A549 (cell line): ENCODE data around the gene SLC5A4. TPM values are rescaled to one million over a fixed set of nuclear protein-coding genes. Genes with fewer than 3 reads are reported as not detected.

ENCODE experiments used
- ATAC-seq, 2 experiments: fragments of 200-7000 bp in 1 of 2; fragments of >200 bp in 1 of 2; cut with Nextera tagmentation in 1 of 2; cut with Tn5 transposase in 1 of 2; 3 replicates each; pipeline versions ENCODE4 v1.8.0 to v1.9.1; 2018 to 2020; ENCODE audit warnings: mild to moderate bottlenecking in 1 of 2, moderate library complexity in 1 of 2
- CTCF ChIA-PET: fragments of 300-600 bp; sonication (Branson Sonifier 250); formaldehyde crosslinking; extraction: SDS; loops from one replicate; lab custom pipeline; 2021; ENCODE audit warnings: antibody characterized with exemption, inconsistent platforms; lab: Yijun Ruan, JAX
- POLR2A ChIA-PET: fragments of 350-600 bp; formaldehyde crosslinking; extraction: SDS; loops from one replicate; lab custom pipeline; 2021; ENCODE audit warnings: antibody characterized with exemption, inconsistent platforms; lab: Yijun Ruan, JAX
- DNase-seq, 2 experiments: peaks; one replicate each; pipeline versions ENCODE4 v3.0.0 to v3.0.0-alpha.2; 2011 to 2016; ENCODE audit warnings: low read depth in 1 of 2, low spot score in 1 of 2
- FAIRE-seq: peaks from 2 replicates; lab custom pipeline; 2011; peaks lifted over from hg19 to GRCh38; lab: Jason Lieb, UNC
- H3K27ac ChIP-seq, 2 experiments: fragments of >200 bp; sonication (Bioruptor Twin); formaldehyde crosslinking; 3 replicates each; pipeline ENCODE4 v1.5.1; 2016 to 2017
- H3K4me1 ChIP-seq: fragments of >200 bp; sonication (Bioruptor Twin); formaldehyde crosslinking; 3 replicates; pipeline ENCODE4 v1.6.1; 2016
- H3K4me2 ChIP-seq: fragments of >200 bp; sonication (Bioruptor Twin); formaldehyde crosslinking; 3 replicates; pipeline ENCODE4 v1.6.1; 2016
- H3K4me3 ChIP-seq: fragments of >200 bp; sonication (Bioruptor Twin); formaldehyde crosslinking; 3 replicates; pipeline ENCODE4 v1.5.1; 2016
- H3K9me3 ChIP-seq: fragments of >200 bp; sonication (Bioruptor Twin); formaldehyde crosslinking; 3 replicates; pipeline ENCODE4 v1.6.1; 2016
- ATOH8 ChIP-seq: fragments of 250-450 bp; sonication (Bioruptor Pico); IDR thresholded peaks from 2 replicates; pipeline ENCODE4 v1.5.0; 2020; ENCODE audit warnings: low read depth, mild to moderate bottlenecking, moderate library complexity
- BHLHE40 ChIP-seq: IDR thresholded peaks from 2 replicates; pipeline ENCODE4 v1.6.1; 2012; ENCODE audit warnings: low read depth, low read length, inconsistent platforms
- CBX8 ChIP-seq: fragments of 200-600 bp; sonication (generic); IDR thresholded peaks from 2 replicates; pipeline ENCODE4 v1.6.1; 2016
- CEBPB ChIP-seq, 2 experiments: fragments of >200 bp in 1 of 2; sonication (Bioruptor Twin) in 1 of 2; formaldehyde crosslinking in 1 of 2; IDR thresholded peaks; 2 replicates each; pipeline ENCODE4 v1.6.1; 2012 to 2016
- EHMT2 ChIP-seq: fragments of 200-600 bp; sonication (generic); IDR thresholded peaks from 2 replicates; pipeline ENCODE4 v1.6.1; 2016; ENCODE audit warnings: antibody characterized with exemption, low read depth, mild to moderate bottlenecking, moderate library complexity
- ELK1 ChIP-seq: fragments of 150-350 bp; IDR thresholded peaks from 2 replicates; pipeline ENCODE4 v1.6.1; 2014; ENCODE audit warnings: low read depth, mild to moderate bottlenecking, low read length
- EP300 ChIP-seq, 2 experiments: fragments of >200 bp; sonication (Bioruptor Twin); formaldehyde crosslinking; IDR thresholded peaks; 2 replicates in 1 of 2; 3 replicates in 1 of 2; pipeline ENCODE4 v1.6.1; 2016 to 2017
- ESRRA ChIP-seq: fragments of 150-350 bp; IDR thresholded peaks from 2 replicates; pipeline ENCODE4 v1.6.1; 2014; ENCODE audit warnings: mild to moderate bottlenecking, low read length, borderline replicate concordance
- FOSB ChIP-seq: fragments of 250-450 bp; sonication (Bioruptor Pico); IDR thresholded peaks from 2 replicates; pipeline ENCODE4 v1.5.0; 2020; ENCODE audit warnings: mild to moderate bottlenecking, moderate library complexity
- HDAC2 ChIP-seq: fragments of 200-600 bp; sonication (generic); IDR thresholded peaks from 2 replicates; pipeline ENCODE4 v1.6.1; 2016
- HEYL ChIP-seq: fragments of 250-450 bp; sonication (Bioruptor Pico); IDR thresholded peaks from 2 replicates; pipeline ENCODE4 v1.8.0; 2021; ENCODE audit warnings: mild to moderate bottlenecking, moderate library complexity
- HOXB13 ChIP-seq: fragments of 250-450 bp; sonication (Bioruptor Pico); IDR thresholded peaks from 2 replicates; pipeline ENCODE4 v1.5.0; 2020; ENCODE audit warnings: low read depth, mild to moderate bottlenecking, moderate library complexity
- MYC ChIP-seq: IDR thresholded peaks from 2 replicates; pipeline ENCODE4 v1.6.1; 2012; ENCODE audit warnings: mild to moderate bottlenecking, inconsistent platforms, low read length, improper control_type of control experiment, borderline replicate concordance
- NR3C1 ChIP-seq: fragments of >200 bp; sonication (Bioruptor Twin); formaldehyde crosslinking; IDR thresholded peaks from 3 replicates; pipeline ENCODE4 v1.6.1; 2017
- RAD21 ChIP-seq, 2 experiments: fragments of >200 bp in 1 of 2; sonication (Bioruptor Twin) in 1 of 2; formaldehyde crosslinking in 1 of 2; IDR thresholded peaks in 1 of 2; conservative IDR thresholded peaks in 1 of 2; 2 replicates in 1 of 2; 3 replicates in 1 of 2; pipeline ENCODE4 v1.6.1; 2012 to 2018; ENCODE audit warnings: inconsistent platforms in 1 of 2
- RARB ChIP-seq: fragments of 250-450 bp; sonication (Bioruptor Pico); IDR thresholded peaks from 2 replicates; pipeline ENCODE4 v1.8.0; 2021; ENCODE audit warnings: mild to moderate bottlenecking, moderate library complexity
- RCOR1 ChIP-seq: fragments of 150-350 bp; IDR thresholded peaks from 2 replicates; pipeline ENCODE4 v1.6.1; 2014; ENCODE audit warnings: antibody characterized with exemption, low read length, low read depth
- TP53 ChIP-seq: fragments of 250-450 bp; sonication (Bioruptor Pico); IDR thresholded peaks from 2 replicates; pipeline ENCODE4 v1.5.0; 2021; ENCODE audit warnings: mild to moderate bottlenecking, moderate library complexity
- ZC3H11A ChIP-seq: fragments of 450-650 bp; IDR thresholded peaks from 2 replicates; pipeline ENCODE4 v1.6.1; 2014; ENCODE audit warnings: antibody characterized with exemption, mild to moderate bottlenecking
- ZFP36 ChIP-seq: fragments of 450-650 bp; IDR thresholded peaks from 2 replicates; pipeline ENCODE4 v1.6.1; 2014; ENCODE audit warnings: borderline replicate concordance; ENCODE audit not compliant: partially characterized antibody
- WGBS: methylation state at CpG from one replicate; pipeline ENCODE4 v1.1.6; 2017; ENCODE audit errors: missing lambda C conversion rate; 5-methylcytosine and 5-hydroxymethylcytosine counted together
- polyA plus RNA-seq, 4 experiments: library from polyadenylated mRNA; depleted of rRNA in 3 of 4; stranded (reverse); fragments of >200 nt; fragmentation: RNase III in 1 of 4; extraction: RNeasy Plus Mini Kit Qiagen cat#74134 plus additional on column Dnase treatment in 1 of 4; gene quantifications; 2 replicates in 3 of 4; 3 replicates in 1 of 4; pipeline ENCODE4 v1.2.3, GENCODE V29; 2011 to 2017
- TF ChIP-seq, protein P1 (sequence below): fragments of >200 bp; sonication (Bioruptor Twin); formaldehyde crosslinking; IDR thresholded peaks from 3 replicates; pipeline ENCODE4 v1.5.1; 2016
- TF ChIP-seq, protein P2 (sequence below): IDR thresholded peaks from 2 replicates; pipeline ENCODE4 v1.6.1; 2012

The SLC5A4 gene
- polyA plus RNA-seq, 2 of the 4 experiments (the other 2 are of a cell fraction), result not detected

DNA sequence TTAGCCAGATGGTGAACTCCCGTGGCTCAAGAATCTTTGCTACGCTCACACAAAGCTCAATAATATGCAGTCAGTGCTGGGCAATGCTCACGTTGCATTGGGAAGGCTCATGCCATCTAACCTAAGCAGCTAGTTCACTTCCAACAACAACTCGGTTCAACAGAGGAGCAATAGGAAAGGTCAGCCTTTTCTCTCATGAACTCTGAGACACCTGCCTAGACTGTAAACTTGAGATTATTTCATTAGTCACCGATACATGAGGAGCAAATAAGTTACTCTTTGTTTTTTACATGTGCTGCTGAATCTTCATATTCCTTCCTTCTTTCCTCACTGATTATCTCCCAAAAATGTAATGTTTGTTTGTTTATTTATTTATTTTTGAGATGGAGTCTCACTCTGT lies 9.0 kb downstream of the SLC5A4 start:
- DNase-seq (no peak), FAIRE-seq (no peak), ATAC-seq (no peak)
- Histone ChIP-seq H3K4me2 (no peak overlapping the region), H3K9me3 (no peaks in the 10 kb centered on the region), H3K4me1 (peaks cover 11% of the 10 kb centered on the region), H3K4me3 (no peak overlapping the region), H3K27ac (no peak overlapping the region)
- CTCF ChIA-PET, result interaction anchor here (0.5 to 1.1 kb wide), 2 partner anchors 20 to 1546 kb away, joined by 3 to 5 read pairs; no protein-coding TSS in a partner anchor
- POLR2A ChIA-PET, result no interaction called here
- TF ChIP-seq BHLHE40 (no peak), HOXB13 (CRISPR knock-in tag) (no peak), ZC3H11A (no peak), RCOR1 (no peak), EP300 (IDR thresholded peaks at IDR 0.05) (no peak), RAD21 (conservative IDR thresholded peaks at IDR 0.05 in 1 of 2, IDR thresholded peaks at IDR 0.05 in 1 of 2) (no peak), MYC (no peak), HEYL (CRISPR knock-in tag) (no peak), NR3C1 (no peak), CBX8 (no peak), CEBPB (IDR thresholded peaks at IDR 0.05) (no peak), FOSB (CRISPR knock-in tag) (no peak), ESRRA (no peak)
- TF ChIP-seq, protein P1, sequence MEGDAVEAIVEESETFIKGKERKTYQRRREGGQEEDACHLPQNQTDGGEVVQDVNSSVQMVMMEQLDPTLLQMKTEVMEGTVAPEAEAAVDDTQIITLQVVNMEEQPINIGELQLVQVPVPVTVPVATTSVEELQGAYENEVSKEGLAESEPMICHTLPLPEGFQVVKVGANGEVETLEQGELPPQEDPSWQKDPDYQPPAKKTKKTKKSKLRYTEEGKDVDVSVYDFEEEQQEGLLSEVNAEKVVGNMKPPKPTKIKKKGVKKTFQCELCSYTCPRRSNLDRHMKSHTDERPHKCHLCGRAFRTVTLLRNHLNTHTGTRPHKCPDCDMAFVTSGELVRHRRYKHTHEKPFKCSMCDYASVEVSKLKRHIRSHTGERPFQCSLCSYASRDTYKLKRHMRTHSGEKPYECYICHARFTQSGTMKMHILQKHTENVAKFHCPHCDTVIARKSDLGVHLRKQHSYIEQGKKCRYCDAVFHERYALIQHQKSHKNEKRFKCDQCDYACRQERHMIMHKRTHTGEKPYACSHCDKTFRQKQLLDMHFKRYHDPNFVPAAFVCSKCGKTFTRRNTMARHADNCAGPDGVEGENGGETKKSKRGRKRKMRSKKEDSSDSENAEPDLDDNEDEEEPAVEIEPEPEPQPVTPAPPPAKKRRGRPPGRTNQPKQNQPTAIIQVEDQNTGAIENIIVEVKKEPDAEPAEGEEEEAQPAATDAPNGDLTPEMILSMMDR, result no peak
- 83% methylated on average over 5 of the region's 5 CpGs for WGBS

GRCh38 chr22:32245042-32245441 lies 10.1 kb downstream of the SLC5A4 start:
- ChIA-PET CTCF (interaction anchor here (0.9 kb wide), 1 partner anchor 21 kb away, joined by 3 read pairs; no protein-coding TSS in a partner anchor), POLR2A (no interaction called here)
- TF ChIP-seq TP53 (CRISPR knock-in tag) (no peak), EHMT2 (no peak), RAD21 (conservative IDR thresholded peaks at IDR 0.05 in 1 of 2, IDR thresholded peaks at IDR 0.05 in 1 of 2) (no peak), RARB (CRISPR knock-in tag) (no peak), ELK1 (no peak), HDAC2 (no peak), ATOH8 (CRISPR knock-in tag) (no peak), HOXB13 (CRISPR knock-in tag) (no peak)
- Histone ChIP-seq H3K4me1 (peaks cover 11% of the 10 kb centered on the region), H3K9me3 (no peaks in the 10 kb centered on the region), H3K27ac (no peak overlapping the region), H3K4me3 (no peak overlapping the region), H3K4me2 (peak overlapping the region; percentile 47)
- ATAC-seq (peak; percentile 19 to 42; a peak in 2 of 6 replicates), DNase-seq (peak; percentile 18 to 28), FAIRE-seq (no peak)
- WGBS, result 3% methylated on average over 3 of the region's 3 CpGs

DNA sequence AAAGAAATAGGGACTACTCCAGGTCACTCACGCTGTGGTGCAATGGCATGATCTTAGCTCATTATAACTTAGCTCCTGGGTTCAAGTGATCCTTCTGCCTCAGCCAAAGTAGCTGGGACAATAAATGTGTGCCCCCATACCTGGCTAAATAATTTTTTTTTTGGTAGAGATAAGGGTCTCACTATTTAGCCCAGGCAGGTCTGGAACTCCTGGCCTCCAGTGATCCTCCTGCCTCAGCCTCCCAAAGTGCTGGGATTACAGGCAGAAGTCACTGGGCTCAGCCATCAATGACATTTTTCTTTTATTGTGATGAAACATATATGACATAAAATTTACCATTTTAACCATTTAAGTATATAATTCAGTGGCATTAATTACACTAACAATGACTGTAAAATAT lies 10.6 kb downstream of the SLC5A4 start:
- no peak for DNase-seq
- WGBS, result 90% methylated on average over 1 of the region's 1 CpG
- Histone ChIP-seq H3K9me3 (no peaks in the 10 kb centered on the region), H3K27ac (no peak overlapping the region), H3K4me2 (peak overlapping the region; percentile 47), H3K4me3 (no peak overlapping the region), H3K4me1 (peaks cover 11% of the 10 kb centered on the region)
- ChIA-PET CTCF (interaction anchor here (0.9 kb wide), 1 partner anchor 22 kb away, joined by 3 read pairs; no protein-coding TSS in a partner anchor), POLR2A (no interaction called here)
- no peak for ATAC-seq
- TF ChIP-seq ZFP36 (no peak), CBX8 (no peak), EHMT2 (no peak), MYC (no peak)
- TF ChIP-seq, protein P2, sequence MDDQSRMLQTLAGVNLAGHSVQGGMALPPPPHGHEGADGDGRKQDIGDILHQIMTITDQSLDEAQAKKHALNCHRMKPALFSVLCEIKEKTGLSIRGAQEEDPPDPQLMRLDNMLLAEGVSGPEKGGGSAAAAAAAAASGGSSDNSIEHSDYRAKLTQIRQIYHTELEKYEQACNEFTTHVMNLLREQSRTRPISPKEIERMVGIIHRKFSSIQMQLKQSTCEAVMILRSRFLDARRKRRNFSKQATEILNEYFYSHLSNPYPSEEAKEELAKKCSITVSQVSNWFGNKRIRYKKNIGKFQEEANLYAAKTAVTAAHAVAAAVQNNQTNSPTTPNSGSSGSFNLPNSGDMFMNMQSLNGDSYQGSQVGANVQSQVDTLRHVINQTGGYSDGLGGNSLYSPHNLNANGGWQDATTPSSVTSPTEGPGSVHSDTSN, result no peak
- TF ChIP-seq, all 56 proteins: peak for 0
- FAIRE-seq, result no peak
